Stimulated activated CD8-positive, alpha-beta memory T cell treated with anti-CD3 and anti-CD28 coated beads, Interleukin-7, amount 100 ng/mL, for 4 hours (primary cell): ENCODE data around the gene PSTPIP2.

ENCODE experiments used
- DNase-seq, 2 donors: peaks; one replicate each; pipeline ENCODE4 v3.0.0-alpha.2; 2020; ENCODE audit warnings: low read depth in 2 of 2

Gene PSTPIP2

GRCh38 chr18:45935591-45936335 is 136.3 kb downstream of the PSTPIP2 start:
- DNase-seq = no peak
